Colonic mucosa (tissue), 4 donors: Measurements from ENCODE around the gene GNAO1. TPM values are rescaled to one million over a fixed set of nuclear protein-coding genes. Genes with fewer than 3 reads are reported as not detected.
A peak's percentile ranks its signal among the peaks of the same experiment; 100 is the strongest.

ENCODE experiments used
- DNase-seq: peaks from one replicate; pipeline ENCODE4 v3.0.0-alpha.2; 2020
- H3K27ac ChIP-seq: fragments of 200-600 bp; one replicate; pipeline ENCODE4 v1.8.0; 2021
- H3K27me3 ChIP-seq: fragments of 200-600 bp; one replicate; pipeline ENCODE4 v1.8.0; 2021
- H3K36me3 ChIP-seq: fragments of 200-600 bp; one replicate; pipeline ENCODE4 v1.8.0; 2021
- H3K4me1 ChIP-seq: fragments of 200-600 bp; one replicate; pipeline ENCODE4 v1.8.0; 2021; ENCODE audit warnings: mild to moderate bottlenecking
- H3K4me3 ChIP-seq: fragments of 200-600 bp; one replicate; pipeline ENCODE4 v1.8.0; 2021
- H3K9ac ChIP-seq, 2 donors: one replicate each; pipeline ENCODE4 v1.7.0; 2013; ENCODE audit warnings: control low read depth in 2 of 2, low read depth in 2 of 2, low read length in 2 of 2
- H3K9me3 ChIP-seq: fragments of 200-600 bp; one replicate; pipeline ENCODE4 v1.8.0; 2021
- intact Hi-C: fragments of 100-400 bp; cut with DNase I; formaldehyde crosslinking; loops from one replicate; pipeline ENCODE4 v1.14.1; 2022
- total RNA-seq, 2 donors: library from RNA; stranded (reverse); fragmentation: NEBNext Ultra II Directional in 1 of 2; extraction: Animal tissue kit (Norgen Biotek cat#: 25700) in 1 of 2; gene quantifications; one replicate each; pipeline ENCODE4 v1.2.1, GENCODE V29; 2021
- TF ChIP-seq, protein P1 (sequence below): fragments of 200-600 bp; IDR thresholded peaks from one replicate; pipeline ENCODE4 v1.8.0; 2022; ENCODE audit warnings: antibody characterized with exemption, mild to moderate bottlenecking
- donor health status: healthy.
- donor health status: DM: no; HTN: no; CAD: no.
- donor health status: DM: no; HTN: no; CAD: no.

Gene GNAO1
- total RNA-seq, 2 donors from 2014 or later, result 1.7 to 10.8 TPM

DNA sequence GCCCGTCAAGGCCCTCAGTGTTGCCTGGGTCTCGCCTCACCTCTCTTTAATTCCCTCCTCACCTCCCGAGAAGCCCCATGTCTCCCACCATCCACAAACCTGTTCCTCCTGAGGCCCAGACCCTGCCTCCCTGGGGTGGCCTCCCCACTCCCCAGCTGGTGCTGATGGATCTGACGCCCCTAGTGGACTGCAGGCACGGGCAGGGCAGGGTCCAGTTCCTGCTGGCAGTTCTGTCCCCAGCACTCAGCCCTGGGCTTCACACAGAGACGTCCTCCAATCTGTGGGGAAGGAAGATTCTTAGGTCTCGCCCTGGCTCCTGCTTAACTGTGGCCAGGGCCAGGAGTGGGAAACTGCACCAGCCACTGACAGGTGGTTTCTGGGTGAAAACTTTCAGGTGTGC, 125.3 kb downstream of the GNAO1 start:
- no peaks in the 10 kb centered on the region for H3K4me1 ChIP-seq
- no peaks in the 10 kb centered on the region for H3K27me3 ChIP-seq
- H3K9ac ChIP-seq, result no peak overlapping the region
- intact Hi-C loops, result loop anchor here (5.0 kb wide), 1 partner anchor 374 kb away; no protein-coding TSS in a partner anchor
- TF ChIP-seq, protein P1, sequence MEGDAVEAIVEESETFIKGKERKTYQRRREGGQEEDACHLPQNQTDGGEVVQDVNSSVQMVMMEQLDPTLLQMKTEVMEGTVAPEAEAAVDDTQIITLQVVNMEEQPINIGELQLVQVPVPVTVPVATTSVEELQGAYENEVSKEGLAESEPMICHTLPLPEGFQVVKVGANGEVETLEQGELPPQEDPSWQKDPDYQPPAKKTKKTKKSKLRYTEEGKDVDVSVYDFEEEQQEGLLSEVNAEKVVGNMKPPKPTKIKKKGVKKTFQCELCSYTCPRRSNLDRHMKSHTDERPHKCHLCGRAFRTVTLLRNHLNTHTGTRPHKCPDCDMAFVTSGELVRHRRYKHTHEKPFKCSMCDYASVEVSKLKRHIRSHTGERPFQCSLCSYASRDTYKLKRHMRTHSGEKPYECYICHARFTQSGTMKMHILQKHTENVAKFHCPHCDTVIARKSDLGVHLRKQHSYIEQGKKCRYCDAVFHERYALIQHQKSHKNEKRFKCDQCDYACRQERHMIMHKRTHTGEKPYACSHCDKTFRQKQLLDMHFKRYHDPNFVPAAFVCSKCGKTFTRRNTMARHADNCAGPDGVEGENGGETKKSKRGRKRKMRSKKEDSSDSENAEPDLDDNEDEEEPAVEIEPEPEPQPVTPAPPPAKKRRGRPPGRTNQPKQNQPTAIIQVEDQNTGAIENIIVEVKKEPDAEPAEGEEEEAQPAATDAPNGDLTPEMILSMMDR, result no peak
- H3K4me3 ChIP-seq, result no peak overlapping the region
- H3K27ac ChIP-seq, result no peak overlapping the region
- no peaks in the 10 kb centered on the region for H3K36me3 ChIP-seq
- DNase-seq, result no peak
- no peaks in the 10 kb centered on the region for H3K9me3 ChIP-seq

GRCh38 chr16:56317998-56318826, 126.9 kb downstream of the GNAO1 start:
- Histone ChIP-seq H3K27ac (no peak overlapping the region), H3K4me3 (peak overlapping the region; percentile 1), H3K4me1 (no peaks in the 10 kb centered on the region), H3K36me3 (no peaks in the 10 kb centered on the region), H3K9me3 (no peaks in the 10 kb centered on the region), H3K27me3 (no peaks in the 10 kb centered on the region), H3K9ac (peak overlapping the region in 1 of 2 donors; percentile 51)
- DNase-seq, result peak; percentile 70
- intact Hi-C loops, result loop anchor here (5.0 kb wide), 1 partner anchor 376 kb away; no protein-coding TSS in a partner anchor
- TF ChIP-seq, protein P1, result peak; percentile 94

GRCh38 chr16:56318827-56319140, 127.5 kb downstream of the GNAO1 start:
- Histone ChIP-seq H3K4me3 (no peak overlapping the region), H3K9me3 (no peaks in the 10 kb centered on the region), H3K36me3 (no peaks in the 10 kb centered on the region), H3K27ac (no peak overlapping the region), H3K4me1 (no peaks in the 10 kb centered on the region), H3K9ac (no peak overlapping the region), H3K27me3 (no peaks in the 10 kb centered on the region)
- TF ChIP-seq, protein P1, result no peak
- intact Hi-C loops, result loop anchor here (5.0 kb wide), 1 partner anchor 376 kb away; no protein-coding TSS in a partner anchor
- no peak for DNase-seq

DNA sequence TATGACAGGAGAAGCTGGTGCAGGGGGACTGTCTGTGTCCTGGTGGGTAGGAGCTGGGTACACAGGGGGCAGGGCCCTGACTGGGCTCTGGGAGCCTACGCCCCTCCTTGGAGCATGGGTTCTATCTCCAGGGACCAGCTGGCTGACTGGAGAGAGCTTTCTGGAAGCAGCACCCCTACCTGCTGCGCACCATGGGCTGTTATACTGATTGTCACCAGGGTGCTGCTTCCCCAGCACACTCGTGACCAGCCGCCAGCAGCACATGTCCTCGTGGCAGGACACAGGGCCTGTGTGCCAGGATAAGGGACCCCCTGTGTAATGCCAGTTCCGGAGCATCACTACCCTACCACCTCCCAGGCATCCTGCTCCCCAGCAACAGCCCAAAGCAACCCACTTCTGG, 128.1 kb downstream of the GNAO1 start:
- intact Hi-C loops, result loop anchor here (5.0 kb wide), 1 partner anchor 377 kb away; no protein-coding TSS in a partner anchor
- no peak for DNase-seq

DNA sequence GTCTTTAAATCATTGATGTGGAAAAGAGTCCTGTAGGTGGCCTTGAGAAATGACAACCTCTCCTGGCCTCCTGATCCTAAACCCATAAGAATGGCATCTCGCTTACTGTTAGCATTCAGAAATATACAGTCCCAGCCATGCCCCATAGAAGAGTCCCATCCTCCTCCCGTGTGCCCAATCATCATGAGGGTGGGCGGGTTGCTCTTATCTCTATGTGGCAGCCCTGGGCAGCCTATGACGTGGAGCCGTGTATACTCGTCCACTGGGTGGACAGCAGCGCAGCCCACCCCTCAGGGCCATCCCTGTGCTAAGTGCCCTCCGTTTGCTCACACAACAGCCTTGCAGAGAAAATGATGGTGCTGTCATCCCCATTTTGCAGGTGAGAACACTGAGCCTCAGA, 128.8 kb downstream of the GNAO1 start:
- TF ChIP-seq, protein P1, result no peak
- H3K4me3 ChIP-seq, result no peak overlapping the region
- no peaks in the 10 kb centered on the region for H3K36me3 ChIP-seq
- H3K9ac ChIP-seq, result no peak overlapping the region
- no peaks in the 10 kb centered on the region for H3K4me1 ChIP-seq
- DNase-seq, result no peak
- no peak overlapping the region for H3K27ac ChIP-seq
- H3K9me3 ChIP-seq, result no peaks in the 10 kb centered on the region
- intact Hi-C loops, result loop anchor here (10.0 kb wide), 1 partner anchor 275 kb away; no protein-coding TSS in a partner anchor
- no peaks in the 10 kb centered on the region for H3K27me3 ChIP-seq

More for the DNA sequence above, 128.1 kb downstream of the GNAO1 start:
- Histone ChIP-seq H3K4me1 (no peaks in the 10 kb centered on the region), H3K4me3 (no peak overlapping the region), H3K36me3 (no peaks in the 10 kb centered on the region), H3K9ac (no peak overlapping the region), H3K9me3 (no peaks in the 10 kb centered on the region), H3K27ac (no peak overlapping the region), H3K27me3 (no peaks in the 10 kb centered on the region)
- TF ChIP-seq, protein P1, result no peak
